ENCODE results near the gene HTR1E.
"Not testable (repeated sequence)": the region's sequence is repeated elsewhere in the genome, so short reads cannot be mapped to it uniquely, and the experiment has no call there.

HTR1E gene

DNA sequence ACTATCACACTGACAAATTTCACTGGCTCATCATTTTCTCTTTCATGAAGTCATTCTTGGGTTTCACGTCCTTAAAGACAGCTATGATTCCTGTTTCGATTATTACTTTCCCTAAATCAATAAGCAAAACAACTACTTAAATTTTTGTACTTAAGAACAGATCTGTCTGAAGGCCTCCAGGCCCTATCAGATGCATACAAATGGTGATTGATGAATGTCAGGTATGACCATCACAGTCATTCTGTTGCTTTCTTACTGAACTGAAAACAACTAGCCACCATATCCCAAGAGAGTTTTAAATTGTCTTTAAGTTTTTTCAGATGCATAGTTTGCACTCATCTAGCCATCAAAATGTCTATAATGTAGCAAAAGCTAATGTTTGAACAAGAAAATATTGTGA is 20.9 kb upstream of the HTR1E start:
- H3K36me3 ChIP-seq (ENCODE audit: insufficient read depth, low read length), result no peaks in the 10 kb centered on the region
- H3K9ac ChIP-seq (ENCODE audit: low read depth, low read length), result no peak overlapping the region
- no peaks in the 10 kb centered on the region for H4K20me1 ChIP-seq (ENCODE audit: insufficient read depth, low read length)
- no peak overlapping the region for H3K4me3 ChIP-seq (ENCODE audit: low read depth in 1 of 2, low read length in 2 of 2)
- DNase-seq, result no peak
- no peak for TF ChIP-seq EZH2 (IDR thresholded peaks at IDR 0.05; ENCODE audit: borderline replicate concordance, low read depth, low read length, severe bottlenecking)
- TF ChIP-seq, protein P1, sequence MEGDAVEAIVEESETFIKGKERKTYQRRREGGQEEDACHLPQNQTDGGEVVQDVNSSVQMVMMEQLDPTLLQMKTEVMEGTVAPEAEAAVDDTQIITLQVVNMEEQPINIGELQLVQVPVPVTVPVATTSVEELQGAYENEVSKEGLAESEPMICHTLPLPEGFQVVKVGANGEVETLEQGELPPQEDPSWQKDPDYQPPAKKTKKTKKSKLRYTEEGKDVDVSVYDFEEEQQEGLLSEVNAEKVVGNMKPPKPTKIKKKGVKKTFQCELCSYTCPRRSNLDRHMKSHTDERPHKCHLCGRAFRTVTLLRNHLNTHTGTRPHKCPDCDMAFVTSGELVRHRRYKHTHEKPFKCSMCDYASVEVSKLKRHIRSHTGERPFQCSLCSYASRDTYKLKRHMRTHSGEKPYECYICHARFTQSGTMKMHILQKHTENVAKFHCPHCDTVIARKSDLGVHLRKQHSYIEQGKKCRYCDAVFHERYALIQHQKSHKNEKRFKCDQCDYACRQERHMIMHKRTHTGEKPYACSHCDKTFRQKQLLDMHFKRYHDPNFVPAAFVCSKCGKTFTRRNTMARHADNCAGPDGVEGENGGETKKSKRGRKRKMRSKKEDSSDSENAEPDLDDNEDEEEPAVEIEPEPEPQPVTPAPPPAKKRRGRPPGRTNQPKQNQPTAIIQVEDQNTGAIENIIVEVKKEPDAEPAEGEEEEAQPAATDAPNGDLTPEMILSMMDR (IDR thresholded peaks at IDR 0.05; ENCODE audit: borderline replicate concordance, extremely low read depth, low read length, poor library complexity, severe bottlenecking), result no peak
- no peaks in the 10 kb centered on the region for H3K9me3 ChIP-seq (ENCODE audit: insufficient read depth, low read length, severe bottlenecking)
- H3K27ac ChIP-seq (ENCODE audit: low read length), result no peak overlapping the region
- no peak overlapping the region for H3K4me2 ChIP-seq (ENCODE audit: insufficient read depth, low read length)
- no peak overlapping the region for H2AFZ ChIP-seq (ENCODE audit: low read depth, low read length)
- H3K4me1 ChIP-seq (ENCODE audit: insufficient read depth, low read length), result no peaks in the 10 kb centered on the region
- H3K27me3 ChIP-seq (ENCODE audit: insufficient read depth, low read length, poor library complexity), result no peaks in the 10 kb centered on the region
- no peak for ATAC-seq (ENCODE audit: insufficient read depth, low read depth)
- no peaks in the 10 kb centered on the region for H3K79me2 ChIP-seq (ENCODE audit: insufficient read depth, low read length)

DNA sequence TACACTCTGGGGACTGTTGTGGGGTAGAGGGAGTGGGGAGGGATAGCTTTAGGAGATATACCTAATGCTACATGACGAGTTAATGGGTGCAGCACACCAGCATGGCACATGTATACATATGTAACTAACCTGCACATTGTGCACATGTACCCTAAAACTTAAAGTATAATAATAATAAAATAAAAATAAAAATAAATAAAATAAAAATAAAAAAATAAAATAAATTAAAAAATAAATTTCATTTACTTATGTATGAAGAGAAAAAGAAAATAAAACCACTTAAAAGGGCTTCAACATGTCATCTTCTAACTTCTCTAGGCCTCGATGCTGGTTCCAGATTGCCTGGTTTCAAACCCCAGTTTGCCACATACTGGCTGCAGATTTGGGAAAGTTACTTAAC is 10.2 kb upstream of the HTR1E start:
- H4K20me1 ChIP-seq (ENCODE audit: insufficient read depth, low read length); H3K9me3 ChIP-seq (ENCODE audit: insufficient read depth, low read length, severe bottlenecking); H3K4me3 ChIP-seq (ENCODE audit: low read depth in 1 of 2, low read length in 2 of 2); H3K27ac ChIP-seq (ENCODE audit: low read length); H3K4me2 ChIP-seq (ENCODE audit: insufficient read depth, low read length); H2AFZ ChIP-seq (ENCODE audit: low read depth, low read length); DNase-seq; H3K27me3 ChIP-seq (ENCODE audit: insufficient read depth, low read length, poor library complexity); H3K9ac ChIP-seq (ENCODE audit: low read depth, low read length); H3K36me3 ChIP-seq (ENCODE audit: insufficient read depth, low read length); ATAC-seq (ENCODE audit: insufficient read depth, low read depth); H3K4me1 ChIP-seq (ENCODE audit: insufficient read depth, low read length); H3K79me2 ChIP-seq (ENCODE audit: insufficient read depth, low read length): not testable (repeated sequence)

- H3K79me2 ChIP-seq (ENCODE audit: insufficient read depth, low read length); H3K4me2 ChIP-seq (ENCODE audit: insufficient read depth, low read length); H4K20me1 ChIP-seq (ENCODE audit: insufficient read depth, low read length); H3K4me3 ChIP-seq (ENCODE audit: low read depth in 1 of 2, low read length in 2 of 2); H2AFZ ChIP-seq (ENCODE audit: low read depth, low read length); H3K4me1 ChIP-seq (ENCODE audit: insufficient read depth, low read length); H3K27ac ChIP-seq (ENCODE audit: low read length); H3K9ac ChIP-seq (ENCODE audit: low read depth, low read length); DNase-seq; H3K27me3 ChIP-seq (ENCODE audit: insufficient read depth, low read length, poor library complexity); H3K9me3 ChIP-seq (ENCODE audit: insufficient read depth, low read length, severe bottlenecking); ATAC-seq (ENCODE audit: insufficient read depth, low read depth); H3K36me3 ChIP-seq (ENCODE audit: insufficient read depth, low read length): not testable (repeated sequence)
Measured at GRCh38 chr6:86927859-86928258, 9.5 kb upstream of the HTR1E start.

DNA sequence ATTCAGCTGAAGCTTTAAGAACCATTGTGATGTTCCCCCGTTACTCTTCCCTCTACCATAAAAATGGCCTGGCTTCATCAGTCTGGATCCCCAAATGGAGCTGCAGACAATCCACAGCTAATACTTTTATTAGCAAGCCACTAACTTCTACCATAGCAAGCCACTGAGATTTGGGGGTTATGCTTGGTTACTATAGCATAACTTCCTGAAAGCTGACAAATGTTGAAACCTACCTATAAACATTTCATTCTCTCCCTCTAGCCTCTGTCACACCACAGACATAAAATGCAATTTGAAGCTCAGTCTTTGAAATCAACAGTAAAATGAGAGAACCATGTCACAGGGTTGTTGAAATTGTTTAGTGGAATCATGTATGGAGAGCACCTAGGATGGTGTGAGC is 3.0 kb upstream of the HTR1E start:
- TF ChIP-seq, protein P1 (IDR thresholded peaks at IDR 0.05; ENCODE audit: borderline replicate concordance, extremely low read depth, low read length, poor library complexity, severe bottlenecking), result no peak
- TF ChIP-seq EZH2 (IDR thresholded peaks at IDR 0.05; ENCODE audit: borderline replicate concordance, low read depth, low read length, severe bottlenecking), result no peak
- Histone ChIP-seq H3K27ac (ENCODE audit: low read length) (no peak overlapping the region), H3K4me2 (ENCODE audit: insufficient read depth, low read length) (no peak overlapping the region), H3K79me2 (ENCODE audit: insufficient read depth, low read length) (no peaks in the 10 kb centered on the region), H3K9ac (ENCODE audit: low read depth, low read length) (no peak overlapping the region), H3K36me3 (ENCODE audit: insufficient read depth, low read length) (no peaks in the 10 kb centered on the region), H3K4me1 (ENCODE audit: insufficient read depth, low read length) (no peaks in the 10 kb centered on the region), H4K20me1 (ENCODE audit: insufficient read depth, low read length) (no peaks in the 10 kb centered on the region), H3K4me3 (ENCODE audit: low read depth in 1 of 2, low read length in 2 of 2) (no peak overlapping the region), H3K27me3 (ENCODE audit: insufficient read depth, low read length, poor library complexity) (peaks cover 3% of the 10 kb centered on the region), H2AFZ (ENCODE audit: low read depth, low read length) (no peak overlapping the region), H3K9me3 (ENCODE audit: insufficient read depth, low read length, severe bottlenecking) (no peaks in the 10 kb centered on the region)
- ATAC-seq (ENCODE audit: insufficient read depth, low read depth), result no peak
- no peak for DNase-seq
